Upper lobe of left lung (tissue), 4 donors: ENCODE data around the gene SUDS3.

Source experiments
- POLR2A ChIP-seq, 4 donors: fragments of 450-650 bp; IDR thresholded peaks; one replicate each; pipeline ENCODE4 v1.5.1; 2016 to 2017; ENCODE audit warnings: antibody characterized with exemption in 4 of 4, mild to moderate bottlenecking in 2 of 4
- TF ChIP-seq, protein P1 (sequence below), 6 experiments: fragments of 450-650 bp in 4 of 6; fragments of 200-600 bp in 2 of 6; sonication (generic) in 2 of 6; IDR thresholded peaks; one replicate each; pipeline ENCODE4 v1.5.1; 2016 to 2019; ENCODE audit warnings: antibody characterized with exemption in 6 of 6

- TF ChIP-seq, protein P1, sequence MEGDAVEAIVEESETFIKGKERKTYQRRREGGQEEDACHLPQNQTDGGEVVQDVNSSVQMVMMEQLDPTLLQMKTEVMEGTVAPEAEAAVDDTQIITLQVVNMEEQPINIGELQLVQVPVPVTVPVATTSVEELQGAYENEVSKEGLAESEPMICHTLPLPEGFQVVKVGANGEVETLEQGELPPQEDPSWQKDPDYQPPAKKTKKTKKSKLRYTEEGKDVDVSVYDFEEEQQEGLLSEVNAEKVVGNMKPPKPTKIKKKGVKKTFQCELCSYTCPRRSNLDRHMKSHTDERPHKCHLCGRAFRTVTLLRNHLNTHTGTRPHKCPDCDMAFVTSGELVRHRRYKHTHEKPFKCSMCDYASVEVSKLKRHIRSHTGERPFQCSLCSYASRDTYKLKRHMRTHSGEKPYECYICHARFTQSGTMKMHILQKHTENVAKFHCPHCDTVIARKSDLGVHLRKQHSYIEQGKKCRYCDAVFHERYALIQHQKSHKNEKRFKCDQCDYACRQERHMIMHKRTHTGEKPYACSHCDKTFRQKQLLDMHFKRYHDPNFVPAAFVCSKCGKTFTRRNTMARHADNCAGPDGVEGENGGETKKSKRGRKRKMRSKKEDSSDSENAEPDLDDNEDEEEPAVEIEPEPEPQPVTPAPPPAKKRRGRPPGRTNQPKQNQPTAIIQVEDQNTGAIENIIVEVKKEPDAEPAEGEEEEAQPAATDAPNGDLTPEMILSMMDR (IDR thresholded peaks at IDR 0.05), result no peak
- TF ChIP-seq POLR2A (IDR thresholded peaks at IDR 0.05), result no peak
Measured at GRCh38 chr12:118425364-118425763, 49.0 kb downstream of the SUDS3 start.
